GM18868 (cell line): ENCODE data around the gene MTUS2.

ENCODE experiments used
- ATAC-seq: cut with Tn5 transposase; IDR thresholded peaks from one replicate; pipeline ENCODE4 v1.9.1; 2021; ENCODE audit warnings: mild to moderate bottlenecking, moderate library complexity; ENCODE audit not compliant: unreplicated experiment

MTUS2 gene

GRCh38 chr13:29474991-29475390 is 654.9 kb downstream of the MTUS2 start:
- no peak for ATAC-seq

- ATAC-seq, result no peak
These were observed 655.9 kb downstream of the MTUS2 start for GRCh38 chr13:29476046-29476445.

DNA sequence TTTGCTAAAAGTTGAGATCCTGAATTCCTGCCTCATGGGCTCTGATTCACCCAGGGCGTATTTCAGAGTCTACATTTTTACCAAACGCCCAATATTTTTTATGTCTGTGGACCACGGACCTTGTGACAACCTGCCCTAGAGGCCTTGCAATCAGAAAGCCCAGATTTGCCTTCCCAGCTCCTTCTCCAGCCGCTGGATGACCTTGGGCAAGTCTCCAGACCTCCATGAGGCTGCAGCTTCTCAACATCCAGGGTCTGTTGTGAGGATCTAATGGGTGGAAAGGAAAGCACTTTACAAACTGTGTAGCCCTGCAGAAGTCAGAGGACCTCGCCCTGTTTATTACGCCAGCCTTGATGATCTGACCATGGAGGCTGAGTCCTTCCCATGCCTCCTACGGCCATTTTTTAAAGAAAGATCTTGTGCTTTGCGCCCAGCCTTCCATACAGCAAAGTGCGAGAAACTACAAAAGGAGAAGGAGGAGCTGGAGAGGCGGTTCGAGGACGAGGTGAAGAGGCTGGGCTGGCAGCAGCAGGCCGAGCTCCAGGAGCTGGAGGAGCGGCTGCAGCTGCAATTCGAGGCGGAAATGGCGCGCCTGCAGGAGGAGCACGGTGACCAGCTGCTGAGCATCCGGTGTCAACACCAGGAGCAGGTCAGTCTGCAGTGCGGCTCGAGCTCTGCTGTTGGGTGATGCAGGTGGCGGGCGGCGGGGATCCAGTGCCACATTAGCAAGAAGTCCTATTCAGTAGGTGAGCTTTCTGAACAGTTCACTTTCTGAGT is 659.8 kb downstream of the MTUS2 start:
- ATAC-seq, result no peak

- ATAC-seq, result no peak
These were observed 660.9 kb downstream of the MTUS2 start for GRCh38 chr13:29480893-29481525.

- ATAC-seq, result no peak
These were observed 661.5 kb downstream of the MTUS2 start for GRCh38 chr13:29481603-29482002.

GRCh38 chr13:29482504-29482903 is 662.4 kb downstream of the MTUS2 start:
- ATAC-seq, result no peak

DNA sequence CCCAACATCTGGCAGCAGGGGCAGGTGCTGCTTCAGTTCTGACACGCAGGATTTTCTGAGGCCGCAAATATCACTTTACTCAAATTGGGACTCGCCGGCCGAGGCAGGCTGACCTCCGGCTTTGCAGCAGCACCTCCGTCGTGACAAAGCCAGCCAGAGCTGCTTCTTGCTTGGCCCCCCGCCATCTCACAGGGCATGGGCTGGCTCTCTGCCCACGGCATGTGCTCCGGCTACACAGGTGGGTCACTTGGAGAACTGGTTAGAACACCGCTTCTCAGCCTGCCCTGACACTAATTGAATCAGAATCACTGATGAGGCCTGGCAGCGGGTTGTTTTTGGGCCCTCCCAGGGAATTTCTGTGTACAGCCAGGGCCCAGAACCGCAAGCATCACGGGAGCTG is 663.1 kb downstream of the MTUS2 start:
- no peak for ATAC-seq

DNA sequence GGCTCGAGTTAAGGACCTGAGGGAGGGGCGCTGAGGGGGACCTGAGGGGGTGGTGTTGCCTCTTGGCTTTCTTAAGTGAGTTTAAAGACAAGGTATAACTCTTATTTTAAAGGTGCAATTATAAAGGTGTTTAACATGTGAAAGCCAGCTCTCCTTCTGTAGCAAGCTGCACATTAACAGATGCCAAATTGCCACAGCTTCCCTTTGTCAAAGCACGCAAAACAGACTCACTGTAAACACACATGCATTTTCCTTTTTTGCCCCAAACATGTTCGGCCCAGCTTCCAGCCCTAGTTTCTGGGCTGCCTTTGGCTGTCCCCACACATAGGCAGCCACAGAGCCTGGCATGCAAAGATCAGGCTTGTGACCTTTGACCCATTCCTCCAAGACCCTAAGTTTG is 663.5 kb downstream of the MTUS2 start:
- ATAC-seq, result no peak

DNA sequence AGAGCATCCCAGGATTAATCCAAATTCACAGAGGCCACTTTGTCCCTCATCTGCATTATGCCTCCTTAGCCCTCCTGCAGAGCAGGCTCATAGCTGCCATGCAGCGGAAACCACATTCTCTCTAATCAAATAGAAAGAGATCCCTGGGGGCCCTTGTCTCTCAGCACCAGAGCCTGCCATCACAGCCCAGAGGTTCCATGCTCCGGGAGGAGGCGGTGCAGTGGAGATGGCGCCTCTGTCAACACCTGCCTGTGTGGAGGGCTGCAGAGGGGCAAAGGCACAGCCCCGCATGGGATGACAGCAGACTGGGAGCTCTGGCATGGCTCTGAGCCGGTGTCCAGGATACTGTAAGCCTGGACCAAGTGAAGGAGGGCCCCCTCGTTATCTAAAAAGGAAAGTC is 664.1 kb downstream of the MTUS2 start:
- ATAC-seq, result no peak

DNA sequence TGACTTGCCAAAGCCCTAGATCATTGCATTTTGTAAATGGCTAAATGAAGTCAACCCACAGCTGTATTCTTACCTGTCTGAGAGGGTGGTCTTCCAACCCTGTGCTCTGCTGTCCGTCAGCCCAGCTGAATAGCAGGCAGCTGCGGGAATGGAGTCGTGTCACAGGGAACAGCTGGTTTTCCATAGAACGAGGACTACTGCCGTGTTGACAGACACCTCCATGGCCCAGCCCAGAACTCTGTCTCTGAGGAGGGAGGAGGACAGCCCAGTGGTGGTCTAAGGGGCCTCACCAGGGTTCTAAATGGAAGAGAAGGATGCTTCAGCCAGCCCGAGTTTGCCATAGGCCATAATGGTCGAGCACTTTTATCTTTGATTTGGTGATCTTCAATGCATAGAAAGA is 664.7 kb downstream of the MTUS2 start:
- no peak for ATAC-seq

GRCh38 chr13:29486551-29486950 is 666.4 kb downstream of the MTUS2 start:
- no peak for ATAC-seq

- ATAC-seq, result no peak
These were observed 667.6 kb downstream of the MTUS2 start for GRCh38 chr13:29487466-29488454.

DNA sequence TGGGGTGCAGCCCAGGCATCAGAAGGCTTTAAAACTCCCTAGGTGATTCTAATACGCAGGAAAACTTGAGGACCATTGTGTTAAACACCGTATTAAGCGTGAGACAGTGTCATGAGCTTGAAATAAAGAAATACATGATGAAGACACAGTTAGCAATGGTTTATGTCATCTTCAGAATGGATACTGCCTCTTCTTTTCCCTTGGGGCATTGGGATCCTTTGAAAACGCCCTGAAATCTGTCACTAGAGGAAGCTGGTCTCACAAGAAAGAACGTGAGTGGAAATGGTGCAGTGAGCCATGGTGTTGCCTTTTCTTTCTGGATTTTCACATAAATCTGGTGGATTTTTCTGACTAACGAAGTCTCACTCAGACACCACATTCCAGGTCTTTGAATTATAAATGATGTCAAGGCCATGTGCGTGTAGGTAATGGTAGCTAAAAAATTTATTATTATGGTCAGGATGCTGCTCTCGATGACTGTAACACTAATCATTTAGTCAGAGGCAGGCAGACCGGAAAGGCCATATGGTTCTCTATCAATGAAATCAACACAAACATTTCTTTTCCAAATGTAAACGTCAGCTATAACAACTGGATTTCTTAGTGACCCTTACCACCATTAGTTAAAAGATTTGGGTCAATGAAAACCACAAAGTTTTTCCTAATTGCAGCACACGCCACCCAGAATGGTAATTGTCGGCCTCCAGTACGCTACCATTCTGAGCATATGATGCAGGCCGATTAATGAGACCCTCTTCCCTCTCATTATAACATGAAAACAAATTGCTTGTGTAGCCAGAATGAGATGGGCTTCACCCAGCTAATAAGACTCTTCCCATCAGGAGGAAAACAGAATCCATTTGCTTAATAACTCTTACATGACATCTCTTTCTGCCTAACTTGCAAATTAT is 669.8 kb downstream of the MTUS2 start:
- ATAC-seq, result no peak

GRCh38 chr13:29490561-29490885 is 670.4 kb downstream of the MTUS2 start:
- ATAC-seq, result no peak

- ATAC-seq, result no peak
These were observed 671.1 kb downstream of the MTUS2 start for GRCh38 chr13:29491248-29491647.

- ATAC-seq, result no peak
These were observed 673.7 kb downstream of the MTUS2 start for GRCh38 chr13:29493796-29494195.

DNA sequence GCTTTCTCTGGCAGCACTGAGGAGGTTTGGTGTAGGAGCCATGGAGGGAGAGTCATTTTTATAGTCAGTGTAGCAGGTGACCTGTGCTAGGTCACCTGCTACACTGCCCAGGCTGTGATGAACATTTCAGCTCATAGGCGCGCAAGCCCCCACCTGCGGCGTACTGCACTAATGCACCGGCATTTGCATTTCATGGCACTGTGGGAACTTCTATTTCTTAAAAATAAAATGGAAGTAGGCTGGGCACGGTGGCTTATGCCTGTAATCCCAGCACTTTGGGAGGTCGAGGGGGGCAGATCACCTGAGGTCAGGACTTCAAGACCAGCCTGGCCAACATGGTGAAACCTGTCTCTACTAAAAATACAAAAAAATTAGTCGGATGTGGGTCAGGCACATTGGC is 674.4 kb downstream of the MTUS2 start:
- no peak for ATAC-seq

- peak; percentile 81 for ATAC-seq
These were observed 676.1 kb downstream of the MTUS2 start for GRCh38 chr13:29496241-29496712.

DNA sequence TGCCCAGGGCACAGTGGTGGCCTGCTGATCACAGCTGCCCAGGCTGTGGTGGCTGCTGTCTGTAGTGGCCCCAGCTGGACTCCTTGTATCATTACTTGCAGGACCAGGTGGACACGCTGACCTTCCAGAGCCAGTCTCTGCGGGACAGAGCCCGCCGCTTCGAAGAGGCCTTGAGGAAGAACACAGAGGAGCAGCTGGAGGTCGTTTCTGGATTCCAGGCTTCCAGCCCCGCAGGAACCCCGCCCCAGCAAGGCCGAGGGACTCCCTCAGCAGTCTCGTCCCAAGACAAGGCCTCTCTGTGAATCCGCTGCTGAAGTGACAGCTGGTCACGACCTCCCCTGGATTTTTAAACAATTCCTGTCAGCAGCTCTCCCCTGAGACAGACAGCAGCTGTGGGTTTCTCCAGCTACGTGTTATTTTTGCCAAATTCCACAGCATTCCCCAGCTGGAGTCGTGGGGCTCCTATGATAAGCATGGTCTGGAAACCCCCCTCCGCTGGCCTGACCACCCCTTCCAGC is 677.1 kb downstream of the MTUS2 start:
- no peak for ATAC-seq

DNA sequence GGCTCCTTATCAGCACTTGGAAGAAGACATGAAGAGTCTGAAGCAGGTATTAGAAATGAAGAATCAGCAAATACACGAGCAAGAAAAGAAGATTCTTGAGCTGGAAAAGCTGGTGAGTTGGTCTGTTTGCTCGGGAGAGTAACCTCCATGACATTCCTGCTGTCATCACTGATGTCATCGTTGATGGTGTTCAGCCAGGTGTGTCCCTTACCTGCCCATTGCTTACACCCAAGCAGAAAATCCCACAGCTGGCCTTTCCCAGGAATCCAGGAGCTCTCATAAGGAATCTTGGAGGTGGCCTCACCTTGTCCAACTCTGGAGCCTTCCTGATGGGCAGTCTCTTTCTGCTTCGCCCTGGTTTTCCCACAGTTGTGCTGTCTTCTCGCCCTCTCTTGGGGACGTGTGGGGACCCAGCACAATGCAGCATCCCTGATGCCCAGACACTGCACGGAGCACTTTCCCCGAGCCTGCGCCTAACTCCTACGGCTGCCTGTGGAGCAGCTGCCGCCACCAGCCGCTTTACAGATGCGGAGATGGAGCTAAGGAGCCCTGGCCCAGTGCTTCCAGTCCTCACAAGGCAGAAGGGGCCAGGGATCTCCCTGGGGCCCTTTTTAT is 678.4 kb downstream of the MTUS2 start:
- no peak for ATAC-seq
